AG04450 (cell line): ENCODE results near the gene SEZ6L2. TPM values are rescaled to one million over a fixed set of nuclear protein-coding genes. Genes with fewer than 3 reads are reported as not detected.
"Not testable (repeated sequence)": the region's sequence is repeated elsewhere in the genome, so short reads cannot be mapped to it uniquely, and the experiment has no call there.

ENCODE experiments used
- CTCF ChIA-PET: fragments of 300-600, 350-600 bp; formaldehyde crosslinking; extraction: SDS; loops from one replicate; lab custom pipeline; 2022; ENCODE audit warnings: antibody characterized with exemption, inconsistent platforms; lab: Charles Lee
- POLR2A ChIA-PET: fragments of 350-600 bp; formaldehyde crosslinking; extraction: SDS; loops from one replicate; lab custom pipeline; 2021; ENCODE audit warnings: antibody characterized with exemption, inconsistent platforms; lab: Yijun Ruan, JAX
- DNase-seq: peaks from one replicate; pipeline ENCODE4 v3.0.0-alpha.2; 2011; ENCODE audit warnings: low read depth, low spot score
- H3K27ac ChIP-seq: one replicate; pipeline ENCODE4 v1.5.1; 2012; ENCODE audit warnings: low read depth, low read length, control low read depth
- H3K27me3 ChIP-seq: one replicate; pipeline ENCODE4 v1.6.0; 2012; ENCODE audit warnings: low read length; ENCODE audit not compliant: control insufficient read depth, insufficient read depth
- H3K4me3 ChIP-seq: 2 replicates; pipeline ENCODE4 v1.5.1; 2011; ENCODE audit warnings: mild to moderate bottlenecking, low read depth, low read length, control low read depth
- H3K9me3 ChIP-seq: 2 replicates; pipeline ENCODE4 v1.5.1; 2012; ENCODE audit warnings: low read length; ENCODE audit not compliant: control insufficient read depth, insufficient read depth
- CTCF ChIP-seq: IDR thresholded peaks from 2 replicates; pipeline ENCODE4 v1.5.1; 2011; ENCODE audit warnings: low read depth, low read length, control low read depth, inconsistent platforms
- polyA plus RNA-seq: library from polyadenylated mRNA; depleted of rRNA; stranded (reverse); fragments of >200 nt; gene quantifications from 2 replicates; pipeline ENCODE4 v1.2.3, GENCODE V29; 2011

The SEZ6L2 gene
- polyA plus RNA-seq, 1 experiment: 5.0 TPM

- TF ChIP-seq CTCF: no peak
- ChIA-PET CTCF (interaction anchor here (1.0 kb wide), 1 partner anchor 12 kb away, joined by 4 read pairs; no protein-coding TSS in a partner anchor), POLR2A (interaction anchor here (0.5 to 1.2 kb wide), 3 partner anchors 16 to 44 kb away, joined by 4 to 5 read pairs (median 4); partner anchors contain the start of gene KCTD13)
- Histone ChIP-seq H3K9me3 (no peaks in the 10 kb centered on the region; the same call in 1 of the 2 replicates), H3K27ac (no peak overlapping the region), H3K27me3 (no peaks in the 10 kb centered on the region), H3K4me3 (no peak overlapping the region)
- no peak for DNase-seq
Measured at GRCh38 chr16:29910819-29911675, 11.7 kb upstream of the SEZ6L2 start.

GRCh38 chr16:29909851-29910250 lies 10.5 kb upstream of the SEZ6L2 start:
- ChIA-PET CTCF (interaction anchor here (0.6 kb wide), 1 partner anchor 9 kb away, joined by 3 read pairs; no protein-coding TSS in a partner anchor), POLR2A (interaction anchor here (0.7 kb wide), 1 partner anchor 97 kb away, joined by 7 read pairs; no protein-coding TSS in a partner anchor)
- not testable (repeated sequence) for H3K4me3 ChIP-seq, H3K27ac ChIP-seq, H3K9me3 ChIP-seq, DNase-seq, H3K27me3 ChIP-seq

GRCh38 chr16:29909391-29909790 lies 10.0 kb upstream of the SEZ6L2 start:
- Histone ChIP-seq H3K27ac (peak overlapping the region; percentile 47), H3K4me3 (no peak overlapping the region), H3K27me3 (no peaks in the 10 kb centered on the region), H3K9me3 (no peaks in the 10 kb centered on the region; the same call in 1 of the 2 replicates)
- no peak for DNase-seq
- ChIA-PET CTCF (no interaction called here), POLR2A (interaction anchor here (0.7 to 1.0 kb wide), 3 partner anchors 17 to 1680 kb away, joined by 3 to 7 read pairs (median 4); partner anchors contain the start of gene KCTD13)
- no peak for TF ChIP-seq CTCF

GRCh38 chr16:29908719-29909220 lies 9.4 kb upstream of the SEZ6L2 start:
- no peaks in the 10 kb centered on the region for H3K27me3 ChIP-seq
- TF ChIP-seq CTCF: no peak
- ChIA-PET CTCF (no interaction called here), POLR2A (interaction anchor here (0.7 to 1.0 kb wide), 2 partner anchors 18 to 1679 kb away, joined by 3 to 4 read pairs; partner anchors contain the start of gene KCTD13)
- H3K4me3 ChIP-seq: no peak overlapping the region
- DNase-seq: no peak
- no peaks in the 10 kb centered on the region; the same call in 1 of the 2 replicates for H3K9me3 ChIP-seq
- H3K27ac ChIP-seq: no peak overlapping the region

GRCh38 chr16:29907973-29908372 lies 8.6 kb upstream of the SEZ6L2 start:
- Histone ChIP-seq H3K27ac (no peak overlapping the region), H3K4me3 (no peak overlapping the region), H3K27me3 (no peaks in the 10 kb centered on the region), H3K9me3 (no peaks in the 10 kb centered on the region; the same call in 1 of the 2 replicates)
- no peak for DNase-seq
- ChIA-PET CTCF (interaction anchor here (0.5 kb wide), 1 partner anchor 114 kb away, joined by 5 read pairs; no protein-coding TSS in a partner anchor), POLR2A (no interaction called here)
- no peak for TF ChIP-seq CTCF
